GM13977 (cell line): ENCODE results near the gene GMDS.
A peak's percentile ranks its signal among the peaks of the same experiment; 100 is the strongest.

Experiments
- DNase-seq: peaks from one replicate; pipeline ENCODE4 v3.0.0; 2012; ENCODE audit warnings: low spot score
- CTCF ChIP-seq: IDR thresholded peaks from 2 replicates; pipeline ENCODE4 v1.5.1; 2012; ENCODE audit warnings: mild to moderate bottlenecking, control low read depth; ENCODE audit not compliant: insufficient read depth; ENCODE audit errors: extremely low read depth, missing control alignments
- in situ Hi-C: fragments of 300-500 bp; cut with MboI; formaldehyde crosslinking; loops from one replicate; pipeline ENCODE4 v1.12.0; 2022; ENCODE audit warnings: low sequenced_read_pairs, low pct_unique_long_range_greater_than_20kb, mixed read lengths, inconsistent platforms; ENCODE audit not compliant: unreplicated experiment

Gene GMDS

GRCh38 chr6:2245103-2245876 lies at the start of gene GMDS:
Gene GMDS (minus strand): TSS chr6:2245605.
- peak; percentile 99 for DNase-seq
- in situ Hi-C loops: no loop called here

DNA sequence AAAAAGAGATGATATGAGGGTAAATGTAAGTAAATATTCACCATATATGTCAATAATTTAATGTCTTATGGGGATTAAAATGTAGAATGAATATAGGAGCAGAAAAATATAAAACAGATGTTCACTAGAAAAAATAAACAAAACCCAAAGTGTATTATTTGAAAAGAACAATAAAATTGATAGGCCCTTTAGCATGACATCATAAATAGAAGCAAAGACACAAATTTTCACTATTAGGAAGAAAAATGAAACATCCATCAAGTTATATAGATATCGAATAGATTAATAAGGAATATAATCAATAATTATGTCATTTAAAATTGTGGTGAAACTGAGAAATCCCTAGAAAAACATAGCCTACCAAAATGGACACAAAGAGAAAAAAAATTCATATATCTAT lies 40.1 kb upstream of the GMDS start:
- no peak for DNase-seq
- no peak for TF ChIP-seq CTCF
- in situ Hi-C loops: no loop called here

More at GRCh38 chr6:2245103-2245876, at the start of gene GMDS:
- TF ChIP-seq CTCF: no peak

DNA sequence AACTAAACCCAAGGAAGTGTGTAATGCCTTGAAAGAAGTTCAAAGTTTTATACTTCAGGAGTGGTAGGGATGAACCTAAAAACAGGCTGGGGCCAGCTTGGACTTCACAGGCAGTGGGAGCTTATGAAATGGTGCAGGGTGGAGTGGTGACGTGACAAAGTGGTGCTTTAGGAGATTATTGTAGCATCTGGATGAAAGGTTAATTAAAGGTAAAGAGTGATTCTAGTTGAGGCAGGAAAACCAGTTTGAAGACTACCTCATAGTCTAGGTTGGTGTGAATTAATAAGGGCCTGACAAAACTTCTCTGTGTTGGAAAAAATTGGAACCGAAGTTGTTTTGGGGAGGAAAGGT lies 30.5 kb upstream of the GMDS start:
- in situ Hi-C loops: no loop called here
- TF ChIP-seq CTCF: no peak
- no peak for DNase-seq

DNA sequence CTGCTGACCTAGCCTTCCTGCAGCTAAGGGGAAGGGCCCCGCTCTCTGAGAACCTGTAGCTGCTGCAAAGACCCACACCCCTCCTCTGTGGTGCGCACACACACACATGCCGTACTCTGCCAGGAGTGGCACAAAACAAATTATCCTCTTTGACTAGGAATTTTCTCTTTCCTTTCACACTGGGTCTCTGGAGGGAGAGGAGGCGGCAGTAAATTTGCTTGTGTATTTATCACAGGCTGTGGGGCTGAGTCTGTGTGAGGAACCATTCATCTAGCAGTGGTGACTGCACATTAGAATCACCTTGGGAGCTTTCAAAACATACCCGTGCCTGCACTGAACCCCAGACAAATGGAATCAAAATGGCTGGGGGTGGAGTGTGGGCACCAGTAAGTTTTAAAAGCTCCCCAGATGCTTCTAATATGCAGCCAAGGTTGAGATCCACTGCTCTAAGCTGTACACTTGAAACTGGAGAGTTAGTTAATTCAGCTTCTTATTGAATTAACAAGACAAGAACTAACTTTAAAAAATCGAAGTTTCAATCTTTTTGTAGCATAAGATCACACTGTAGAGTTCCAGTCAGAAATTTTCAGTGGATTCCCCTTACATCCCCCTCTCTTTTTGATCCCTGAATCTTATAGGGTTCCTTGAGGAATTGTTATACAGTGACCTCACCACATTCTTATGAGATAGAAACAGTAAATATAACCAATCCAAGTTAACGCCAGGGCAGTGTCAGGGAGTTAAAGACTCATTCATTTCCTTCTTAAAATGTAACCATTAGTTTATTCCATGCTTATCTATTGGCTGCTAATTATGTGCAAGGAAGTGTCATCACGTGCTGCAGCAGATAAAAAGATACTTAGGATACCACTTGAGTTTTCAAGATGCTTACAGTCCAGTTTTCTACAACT lies 29.8 kb upstream of the GMDS start:
- DNase-seq: no peak
- in situ Hi-C loops: no loop called here
- TF ChIP-seq CTCF: no peak

GRCh38 chr6:2272696-2273095 lies 27.3 kb upstream of the GMDS start:
- no peak for TF ChIP-seq CTCF
- no peak for DNase-seq
- in situ Hi-C loops: no loop called here

DNA sequence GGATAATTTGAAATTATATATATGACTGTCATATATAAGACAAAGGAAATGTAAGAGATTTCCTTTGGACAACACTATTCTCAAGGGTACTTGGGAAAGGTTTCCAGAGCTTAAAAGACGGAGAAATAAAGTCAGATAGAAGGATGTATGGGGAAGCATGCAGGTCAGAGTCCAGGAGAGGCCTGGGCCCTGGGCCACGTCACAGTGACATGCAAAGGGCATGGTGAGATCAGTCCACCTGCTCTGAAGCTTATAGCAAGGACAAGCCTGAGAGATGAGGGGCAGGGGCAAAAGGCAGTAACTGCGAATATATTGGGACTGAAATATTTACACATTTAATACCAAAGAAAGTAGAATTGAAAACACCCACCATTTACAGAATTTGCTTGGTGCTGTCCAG lies 24.6 kb upstream of the GMDS start:
- TF ChIP-seq CTCF: no peak
- DNase-seq: no peak
- in situ Hi-C loops: no loop called here
